DMS 273 (cell line): ENCODE results near the gene HNRNPF.
"Not testable (repeated sequence)": the region's sequence is repeated elsewhere in the genome, so short reads cannot be mapped to it uniquely, and the experiment has no call there.

Experiments
- DNase-seq: peaks from one replicate; lab custom pipeline; 2025; ENCODE audit not compliant: unreplicated experiment; lab: John Stamatoyannopoulos, UW

Gene HNRNPF

DNA sequence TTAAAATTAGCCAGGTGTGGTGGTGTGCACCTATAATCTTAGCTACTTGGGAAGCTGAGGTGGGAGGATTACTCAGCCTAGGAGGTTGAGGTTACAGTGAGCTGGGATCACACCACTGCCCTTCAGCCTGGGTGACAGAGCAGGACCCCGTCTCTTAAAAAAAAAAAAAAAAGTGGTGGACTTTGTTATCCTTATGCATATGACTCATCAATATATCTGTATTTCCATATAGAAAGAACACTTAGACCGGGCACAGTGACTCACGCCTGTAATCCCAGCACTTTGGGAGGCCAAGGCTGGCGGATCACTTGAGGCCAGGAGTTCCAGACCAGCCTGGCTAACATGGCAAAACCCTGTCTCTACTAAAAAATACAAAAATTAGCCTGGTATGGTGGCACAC, 13.0 kb upstream of the HNRNPF start:
- not testable (repeated sequence) for DNase-seq

DNA sequence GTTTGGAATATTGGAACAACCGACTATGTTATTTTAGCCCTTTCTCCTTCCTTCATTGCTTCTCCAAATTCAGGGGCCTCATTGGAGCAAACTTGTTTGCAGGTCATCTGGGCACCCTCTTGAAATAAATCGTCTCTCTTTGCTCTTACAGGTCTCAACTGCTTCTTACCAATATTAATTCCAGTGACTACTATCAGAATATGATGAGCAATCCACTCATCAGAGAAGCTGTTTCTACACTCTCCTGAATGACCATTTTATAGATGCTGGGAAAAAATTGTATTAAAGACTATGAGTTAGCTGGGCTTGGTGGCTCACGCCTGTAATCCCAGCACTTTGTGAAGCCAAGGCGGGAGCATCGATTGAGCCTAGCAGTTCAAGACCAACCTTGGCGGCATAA, 12.5 kb upstream of the HNRNPF start:
- DNase-seq: no peak

DNA sequence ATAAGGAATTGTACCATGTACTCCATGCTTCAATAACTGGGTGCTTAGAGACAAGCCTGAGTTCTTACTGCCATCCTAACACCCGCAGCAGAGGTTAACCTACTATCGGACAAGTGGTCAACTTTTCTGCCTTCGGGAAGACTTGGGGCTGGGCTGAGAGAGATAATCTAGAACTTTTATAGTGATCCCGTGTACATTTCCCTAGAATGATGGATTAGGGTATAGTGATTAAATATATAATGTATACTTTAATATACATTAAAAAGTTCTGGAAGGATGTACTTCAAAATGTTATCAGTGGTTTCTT, 12.2 kb upstream of the HNRNPF start:
- DNase-seq: no peak

DNA sequence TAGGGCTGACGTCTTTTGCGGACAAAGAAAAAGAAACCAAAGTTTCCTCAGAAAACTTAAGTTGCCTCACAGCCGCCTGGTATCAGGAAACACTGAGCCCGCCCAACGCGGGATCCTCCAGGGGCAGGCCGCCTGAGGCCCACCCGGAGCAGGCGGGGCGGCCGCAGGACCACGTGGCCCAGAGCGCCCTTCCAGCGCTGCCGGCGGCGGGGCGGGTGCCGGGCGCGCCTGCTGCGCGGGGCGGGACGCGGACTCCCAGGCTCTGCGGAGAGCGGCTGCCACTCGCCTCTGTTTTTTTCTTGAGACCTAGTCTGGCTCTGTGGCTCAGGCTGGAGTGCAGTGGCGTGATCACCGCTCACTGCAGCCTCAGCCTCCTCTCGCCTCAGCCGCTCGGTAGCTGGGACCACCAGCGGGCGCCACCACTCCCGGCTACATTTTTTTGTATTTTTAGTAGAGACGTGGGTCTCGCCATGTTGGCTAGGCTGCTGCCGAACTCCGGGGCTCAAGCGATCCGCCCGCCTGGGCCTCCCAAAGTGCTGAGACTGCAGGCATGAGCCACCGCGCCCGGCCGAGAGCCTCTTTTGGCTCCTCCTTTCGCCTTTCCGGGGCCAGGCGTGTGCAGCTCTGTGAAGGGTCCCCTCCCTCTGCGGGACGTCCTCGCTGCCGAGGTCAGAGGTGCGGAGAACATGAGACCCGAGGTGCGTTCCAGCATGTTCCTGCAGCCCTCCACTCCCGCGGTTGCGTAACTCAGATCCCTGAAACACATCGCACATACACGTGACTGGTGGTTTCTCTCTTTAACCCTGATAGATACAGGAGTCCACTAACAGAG, 11.6 kb upstream of the HNRNPF start:
- peak; percentile 86 for DNase-seq

DNA sequence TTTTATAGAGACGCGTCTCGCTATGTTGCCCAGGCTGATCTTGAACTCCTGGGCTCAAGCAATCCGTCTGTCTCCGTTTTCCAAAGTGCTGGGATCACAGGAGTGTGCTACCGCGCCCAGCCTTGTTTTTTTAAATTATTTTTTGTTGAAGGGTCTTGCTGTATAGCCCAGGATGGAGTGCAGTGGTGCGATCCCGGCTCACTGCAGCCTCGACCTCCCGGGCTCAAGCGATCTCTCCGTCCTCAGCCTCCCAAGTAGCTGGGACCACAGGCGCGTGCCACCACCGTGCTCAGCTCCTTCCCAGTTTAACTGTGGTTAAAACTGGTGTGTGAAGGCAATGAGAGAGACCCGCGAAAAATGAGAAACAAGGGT, 11.0 kb upstream of the HNRNPF start:
- no peak for DNase-seq

DNA sequence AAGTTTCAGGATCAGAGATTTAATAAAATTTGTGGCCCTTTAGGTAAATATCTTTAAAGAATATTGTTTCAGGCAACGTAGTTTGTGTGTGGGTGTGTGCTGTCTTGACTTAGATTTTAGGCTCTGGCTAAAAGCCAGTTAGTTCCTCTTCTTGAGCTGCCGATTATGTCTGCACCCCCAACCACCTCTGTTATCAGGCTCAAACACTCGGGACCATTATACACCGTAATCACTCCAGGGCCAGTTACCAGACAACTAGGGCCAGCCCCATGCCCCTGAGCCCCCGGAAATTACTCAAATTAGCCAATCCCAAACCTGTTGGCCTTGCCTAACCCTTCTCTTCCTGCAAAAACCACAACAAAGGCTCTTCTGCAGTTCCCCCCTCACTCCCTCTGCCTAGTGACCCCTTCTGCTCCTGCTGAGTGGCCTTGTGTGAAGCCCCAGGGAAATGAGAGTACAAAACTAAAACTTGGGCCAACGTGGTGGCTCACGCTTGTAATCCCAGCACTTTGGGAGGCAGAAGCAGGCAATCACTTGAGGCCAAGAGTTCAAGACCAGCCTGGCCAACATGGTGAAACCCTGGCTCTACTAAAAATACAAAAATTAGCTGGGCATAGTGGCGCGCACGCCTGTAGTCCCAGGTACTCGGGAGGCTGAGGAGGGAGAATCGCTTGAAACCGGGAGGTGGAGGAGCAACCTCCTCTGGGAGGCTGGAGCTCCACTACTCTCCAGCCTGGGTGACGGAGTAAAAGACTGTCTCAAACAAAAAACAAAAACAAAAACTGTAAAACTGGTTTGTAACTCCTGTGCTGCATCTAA, 9.2 kb upstream of the HNRNPF start:
- no peak for DNase-seq

DNA sequence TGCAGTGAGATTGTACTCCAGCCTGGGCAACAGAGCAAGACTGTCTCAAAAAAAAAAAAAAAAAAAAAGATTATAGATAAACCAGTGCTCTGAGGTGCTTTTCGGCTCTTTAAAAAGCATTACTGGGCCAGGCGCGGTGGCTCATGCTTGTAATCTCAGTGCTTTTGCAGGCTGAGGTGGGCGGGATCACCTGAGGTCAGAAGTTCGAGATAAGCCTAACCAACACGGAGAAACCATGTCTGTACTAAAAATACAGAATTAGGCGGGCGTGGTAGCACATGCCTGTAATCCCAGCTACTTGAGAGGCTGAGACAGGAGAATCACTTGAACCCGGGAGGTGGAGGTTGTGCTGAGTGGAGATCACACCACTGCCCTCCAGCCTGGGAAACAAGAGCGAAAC, 6.6 kb upstream of the HNRNPF start:
- no peak for DNase-seq

DNA sequence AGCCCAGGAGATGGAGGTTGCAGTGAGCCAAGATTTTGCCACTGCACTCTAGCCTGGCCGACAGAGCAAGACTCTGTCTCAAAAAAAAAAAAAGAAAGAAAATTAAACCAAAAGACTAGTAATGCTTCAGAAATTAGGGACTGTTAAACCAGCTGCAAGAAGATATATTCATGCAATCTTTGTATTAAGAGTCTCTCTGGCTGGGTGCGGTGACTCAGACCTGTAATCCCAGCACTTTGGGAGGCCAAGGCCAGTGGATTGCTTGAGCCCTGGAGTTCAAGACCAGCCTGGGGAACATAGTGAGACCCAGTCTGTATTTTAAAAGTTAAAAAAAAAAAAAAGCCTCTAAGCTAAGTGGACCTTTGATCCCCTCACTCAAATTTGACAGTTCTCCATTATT, 2.5 kb upstream of the HNRNPF start:
- no peak for DNase-seq

DNA sequence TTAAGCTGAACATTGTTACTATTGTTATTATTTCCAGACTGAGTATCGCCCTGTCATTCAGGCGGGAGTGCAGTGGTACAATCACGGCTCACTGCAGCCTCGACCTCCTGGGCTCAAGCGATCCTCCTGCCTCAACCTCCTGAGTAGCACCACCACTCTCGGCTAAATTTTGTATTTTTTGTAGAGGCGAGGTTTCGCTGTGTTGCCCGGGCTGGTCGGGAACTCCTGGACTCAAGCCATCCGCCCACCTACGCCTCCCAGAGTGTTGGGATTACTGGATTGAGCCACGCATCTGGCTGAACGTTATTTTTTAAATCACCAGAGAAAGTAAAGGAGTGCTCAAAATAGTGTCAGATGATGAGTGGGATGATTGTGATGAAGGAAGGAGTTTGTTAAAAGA, 1.4 kb upstream of the HNRNPF start:
- DNase-seq: no peak

DNA sequence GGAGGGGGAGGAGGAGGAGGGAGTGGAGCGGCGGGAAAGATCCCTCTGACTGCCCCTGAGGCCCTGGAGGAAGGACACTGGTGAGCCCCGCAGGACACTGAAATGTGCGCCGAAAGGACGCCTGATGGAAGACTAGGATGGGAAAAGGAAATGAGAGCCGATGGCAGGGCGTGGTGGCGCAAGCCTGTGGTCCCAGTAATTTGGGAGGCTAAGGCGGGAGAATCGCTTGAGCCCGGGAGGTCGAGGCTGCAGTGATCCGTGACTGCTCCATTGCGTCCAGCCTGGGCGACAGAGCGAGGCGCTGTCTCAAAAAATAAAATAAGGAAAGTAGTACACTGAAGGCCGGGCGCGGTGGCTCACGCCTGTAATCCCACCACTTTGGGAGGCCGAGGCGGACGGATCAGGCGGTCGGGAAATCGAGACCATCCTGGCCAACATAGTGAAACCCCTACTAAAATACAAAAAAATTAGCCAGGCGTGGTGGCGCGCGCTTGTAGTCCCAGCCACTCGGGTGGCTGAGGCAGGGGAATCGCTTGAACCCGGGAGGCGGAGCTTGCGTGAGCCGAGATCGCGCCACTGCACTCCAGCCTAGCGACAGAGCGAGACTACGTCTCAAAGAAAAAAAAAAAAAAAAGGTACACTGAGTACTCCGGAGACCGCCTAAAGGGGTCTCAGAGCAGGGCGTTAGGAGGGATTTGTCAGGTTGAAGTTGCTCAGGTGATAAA, 561 bp upstream of the HNRNPF start:
- DNase-seq: peak; percentile 40

DNA sequence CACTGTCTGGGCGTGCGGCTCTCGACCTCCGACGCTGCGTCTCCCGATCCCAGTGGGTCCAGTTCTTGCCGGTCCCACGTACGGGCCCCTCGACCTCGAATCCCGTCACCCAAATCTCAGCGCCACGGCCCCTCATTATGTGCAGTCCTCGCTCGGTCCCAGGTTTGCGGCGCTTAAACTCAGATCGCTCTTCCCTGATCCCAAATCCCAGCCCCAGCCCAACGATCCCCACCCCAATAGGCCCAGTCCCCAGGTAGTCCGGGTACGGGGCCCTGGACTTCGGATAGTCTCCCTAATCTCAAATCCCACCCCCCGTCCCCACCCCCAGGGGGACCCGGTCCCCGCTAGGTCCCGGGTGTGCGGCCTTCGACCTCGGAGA, 666 bp downstream of the HNRNPF start:
- DNase-seq: no peak

DNA sequence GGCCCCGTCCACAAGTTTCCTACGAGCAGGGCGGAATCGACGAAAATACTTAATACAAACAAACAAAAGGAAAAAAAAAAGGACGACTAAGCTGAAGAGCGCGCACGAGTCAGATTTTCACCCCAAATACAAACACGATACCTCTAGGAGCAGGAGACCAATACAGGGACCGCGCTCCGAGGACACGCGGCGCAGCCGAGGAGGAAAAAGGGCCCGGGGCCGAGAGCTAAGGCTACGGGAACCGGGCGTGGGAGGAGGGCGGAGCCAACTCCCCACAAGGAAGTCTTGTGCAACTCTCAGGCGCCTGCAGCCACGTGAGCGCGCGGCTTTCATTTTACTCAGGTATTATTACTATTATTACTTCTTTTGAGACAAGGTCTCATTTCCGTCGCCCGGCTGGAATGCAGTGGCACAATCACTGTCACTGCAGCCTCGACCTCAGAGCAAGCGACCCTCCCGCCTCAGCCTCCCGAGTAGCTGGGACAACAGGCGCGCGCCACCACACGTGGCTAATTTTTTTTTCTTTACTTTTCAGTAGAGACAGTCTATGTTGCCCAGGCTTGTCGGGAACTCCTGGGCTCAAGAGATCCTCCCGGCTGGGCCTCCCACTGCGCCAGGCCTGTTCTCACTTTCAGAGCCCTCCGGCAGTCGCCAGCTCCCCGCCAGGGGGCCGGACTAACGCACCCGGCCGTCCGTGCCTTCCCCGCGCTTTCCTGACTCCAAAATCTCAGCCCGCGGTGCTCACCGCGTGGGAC, 1.2 kb downstream of the HNRNPF start:
- peak; percentile 90 for DNase-seq

DNA sequence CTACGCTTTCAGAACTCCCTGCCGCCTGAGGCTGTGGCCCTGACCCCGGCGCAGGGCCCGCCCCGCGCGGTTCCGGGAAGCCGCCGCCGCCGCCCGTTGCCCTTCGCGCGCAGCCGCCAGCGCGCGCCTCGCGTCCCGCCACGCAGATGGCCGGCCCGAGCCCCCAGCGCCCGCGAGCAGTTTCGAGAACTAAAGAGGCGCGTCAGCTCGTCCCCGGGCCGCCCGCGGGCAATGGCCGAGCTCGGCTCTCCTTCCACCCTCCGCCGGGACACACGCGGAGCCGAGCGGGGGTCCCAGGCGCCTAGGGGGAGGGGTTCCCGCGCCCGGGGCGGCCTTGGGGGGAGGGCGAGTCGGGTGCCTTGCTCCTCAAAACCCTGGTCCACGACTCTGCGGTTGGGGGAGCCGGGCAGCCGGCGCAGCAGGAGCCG, 1.8 kb downstream of the HNRNPF start:
- peak; percentile 75 for DNase-seq

DNA sequence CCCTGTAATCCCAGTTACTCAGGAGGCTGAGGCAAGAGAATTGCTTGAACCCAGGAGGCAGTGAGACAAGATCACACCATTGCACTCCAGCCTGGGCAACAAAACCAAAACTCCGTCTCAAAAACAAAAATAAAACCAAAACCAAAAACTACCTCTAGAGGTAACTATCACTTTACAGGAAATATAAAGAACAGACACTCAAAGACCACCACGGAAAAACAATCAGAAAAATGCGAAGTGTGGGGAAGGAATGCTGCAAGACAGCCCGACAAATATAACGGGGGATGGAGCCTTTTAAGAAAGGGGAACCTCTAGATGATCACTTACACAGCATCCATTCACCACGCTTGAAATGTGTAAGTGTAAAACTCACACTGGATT, 4.3 kb downstream of the HNRNPF start:
- DNase-seq: no peak

DNA sequence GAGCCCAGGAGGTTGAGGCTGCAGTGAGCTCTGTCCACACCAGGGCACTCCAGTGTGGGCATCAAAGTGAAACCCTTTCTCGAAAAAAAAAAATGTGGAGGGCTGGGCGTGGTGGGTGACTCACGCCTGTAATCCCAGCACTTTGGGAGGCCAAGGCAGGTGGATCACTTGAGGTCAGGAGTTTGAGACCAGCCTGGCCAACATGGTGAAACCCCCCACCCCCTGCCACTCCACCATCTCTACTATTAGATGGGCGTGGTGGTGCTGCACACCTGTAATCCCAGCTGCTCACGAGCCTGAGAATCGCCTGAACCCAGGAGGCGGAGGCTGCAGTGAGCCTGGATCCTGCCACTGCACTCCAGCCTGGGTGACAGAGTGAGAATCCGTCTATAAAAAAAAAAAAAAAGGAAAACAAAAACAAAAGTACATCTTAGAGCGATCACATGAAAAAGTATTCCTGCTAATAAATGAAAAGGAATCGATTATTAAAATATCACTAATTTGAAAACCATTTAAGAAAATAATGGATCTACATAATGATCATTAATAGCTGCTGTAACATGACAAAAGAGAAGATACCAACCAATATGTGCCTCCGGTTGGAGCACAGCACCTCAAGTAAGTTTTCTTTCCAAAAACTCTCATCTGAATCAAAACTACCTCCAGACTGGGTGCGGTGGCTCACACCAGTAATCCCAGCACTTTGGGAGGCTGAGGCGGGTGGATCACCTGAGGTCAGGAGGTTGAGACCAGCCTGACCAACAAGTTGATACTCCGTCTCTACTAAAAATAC, 4.9 kb downstream of the HNRNPF start:
- no peak for DNase-seq

DNA sequence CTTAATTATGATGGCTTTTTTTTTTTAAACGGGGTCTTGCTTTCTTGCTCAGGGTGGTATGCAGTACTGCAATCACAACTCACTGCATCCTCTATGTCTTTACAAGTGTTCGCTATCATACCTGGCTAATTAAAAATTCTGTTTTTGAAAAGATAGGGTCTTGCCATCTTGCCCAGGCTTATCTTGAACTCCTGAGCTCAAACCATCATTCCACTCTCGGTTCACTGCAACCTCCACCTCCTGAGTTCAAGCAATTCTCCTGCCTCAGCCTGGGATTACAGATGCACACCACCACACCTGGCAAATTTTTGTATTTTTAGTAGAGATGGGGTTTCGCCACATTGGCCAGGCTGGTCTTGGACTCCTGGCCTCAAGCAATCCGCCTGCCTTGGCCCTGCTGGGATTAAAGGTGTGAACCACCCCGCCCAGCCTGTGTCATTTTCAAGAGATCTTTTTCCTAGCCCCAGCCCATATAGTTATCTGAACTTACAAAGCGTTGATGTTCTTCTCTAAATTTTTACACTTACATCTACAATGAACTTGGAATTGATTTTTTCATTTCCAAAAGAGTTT, 6.0 kb downstream of the HNRNPF start:
- DNase-seq: no peak

DNA sequence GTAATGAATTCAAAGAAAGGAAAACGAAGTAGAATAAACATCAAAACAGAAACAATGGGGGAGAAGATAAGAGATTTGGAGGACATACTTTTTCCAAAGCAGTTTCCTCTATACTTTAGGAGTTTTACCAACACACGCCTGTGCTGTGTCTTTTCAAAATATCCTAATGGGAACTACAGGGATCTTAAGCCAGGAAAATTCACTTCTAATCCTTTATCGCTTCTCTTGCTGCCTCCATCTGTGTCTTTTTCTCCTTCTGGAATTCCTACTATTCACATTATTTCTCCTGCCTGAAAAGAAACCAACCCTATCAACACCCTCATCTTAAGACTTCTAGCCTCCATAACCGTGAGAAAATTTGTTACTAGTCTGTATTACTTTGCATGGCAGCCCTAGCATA, 6.8 kb downstream of the HNRNPF start:
- no peak for DNase-seq

DNA sequence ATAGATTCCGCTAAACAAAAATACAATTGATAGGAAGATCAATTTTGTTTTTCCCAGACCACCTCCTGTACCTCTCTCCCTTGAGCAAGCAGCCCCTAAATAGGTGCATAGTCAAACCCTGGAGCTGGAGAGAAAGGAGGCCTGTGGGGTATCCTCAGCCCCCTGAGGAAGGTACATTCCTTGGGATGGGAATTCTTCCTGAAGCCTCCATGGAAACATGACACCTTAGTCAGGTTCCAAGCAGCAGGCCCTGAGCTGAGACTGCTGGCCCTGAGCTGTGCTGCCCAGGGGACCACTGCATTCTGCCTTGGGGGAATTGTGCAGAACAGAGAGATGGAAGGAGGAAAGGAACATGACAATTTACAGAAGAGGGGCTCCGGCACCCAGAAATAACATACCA, 7.4 kb downstream of the HNRNPF start:
- DNase-seq: no peak

DNA sequence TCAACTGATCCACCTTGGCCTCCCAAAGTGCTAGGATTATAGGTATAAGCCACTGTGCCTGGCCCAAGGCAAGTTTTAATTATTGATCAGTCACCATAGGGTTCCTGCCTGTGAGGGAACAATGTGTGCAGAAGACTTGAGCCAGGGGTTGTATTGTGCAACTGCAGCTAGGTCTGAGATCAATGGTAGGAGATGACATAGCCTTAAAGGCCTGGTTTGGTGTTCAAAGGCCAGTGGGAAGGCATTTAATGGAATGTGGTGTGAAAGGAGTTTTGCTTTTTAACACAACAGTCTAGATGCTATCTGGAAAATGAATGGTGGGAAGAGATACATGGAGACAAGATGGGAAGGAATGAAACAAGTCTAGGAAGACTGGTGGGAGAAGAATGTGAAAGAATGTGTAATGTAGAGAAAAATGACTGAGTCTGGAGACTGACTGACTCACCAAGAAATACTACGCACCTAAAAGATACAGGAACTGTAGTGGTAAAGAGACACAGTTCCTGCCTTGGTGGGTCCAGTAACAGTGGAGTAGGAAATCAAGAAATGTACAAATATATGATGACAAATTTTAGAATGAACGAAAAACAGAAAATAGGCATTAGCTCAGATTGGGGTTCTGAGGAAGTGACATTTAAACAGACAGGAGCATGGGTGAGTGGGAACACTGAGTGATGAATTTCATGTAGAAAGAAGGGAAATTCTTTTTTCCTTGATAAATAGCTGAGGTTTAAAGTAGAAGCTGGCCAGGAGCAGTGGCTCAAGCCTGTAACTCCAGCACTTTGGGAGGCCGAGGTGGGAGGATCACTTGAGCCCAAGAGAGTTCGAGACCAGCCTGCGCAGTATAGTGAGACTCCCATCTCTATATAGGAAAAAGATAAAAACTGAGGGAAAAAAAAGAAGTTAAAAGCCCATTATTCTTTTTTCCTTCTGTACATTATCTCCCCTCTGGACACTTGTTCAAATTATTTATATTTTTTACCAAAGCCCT, 9.4 kb downstream of the HNRNPF start:
- no peak for DNase-seq
